Mammary epithelial cell (primary cell): ENCODE results near the gene SLC35F5.

Experiments
- EZH2 ChIP-seq: IDR thresholded peaks from 2 replicates; pipeline ENCODE4 v1.6.1; 2012; ENCODE audit warnings: low read length, inconsistent platforms, borderline replicate concordance
- TF ChIP-seq, protein P1 (sequence below), 2 donors: IDR thresholded peaks in 1 of 2; conservative IDR thresholded peaks in 1 of 2; 2 replicates each; pipeline ENCODE4 v1.5.1; 2011 to 2012; ENCODE audit warnings: inconsistent platforms in 2 of 2, low read length in 2 of 2, mild to moderate bottlenecking in 2 of 2, control low read depth in 1 of 2, low read depth in 1 of 2; ENCODE audit not compliant: insufficient read depth in 1 of 2; ENCODE audit errors: extremely low read depth in 1 of 2

DNA sequence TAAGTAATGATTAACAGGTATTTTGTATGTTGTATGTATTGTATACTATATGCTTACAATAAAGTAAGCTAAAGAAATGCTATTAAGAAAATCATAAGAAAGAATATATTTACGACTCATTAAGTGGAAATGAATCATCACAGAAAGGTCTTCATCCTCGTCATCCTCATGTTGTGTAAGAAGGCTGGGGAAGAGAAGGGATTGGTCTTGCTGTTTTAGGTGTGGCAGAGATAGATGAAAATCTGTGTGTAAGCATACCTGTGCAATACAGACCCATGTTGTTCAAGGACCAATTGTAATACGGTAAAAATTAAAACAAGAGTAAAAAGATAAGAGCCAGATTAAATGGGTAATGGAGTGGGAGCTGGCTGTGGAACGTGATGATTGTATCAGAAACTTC lies 16.6 kb downstream of the SLC35F5 start:
- TF ChIP-seq, protein P1, sequence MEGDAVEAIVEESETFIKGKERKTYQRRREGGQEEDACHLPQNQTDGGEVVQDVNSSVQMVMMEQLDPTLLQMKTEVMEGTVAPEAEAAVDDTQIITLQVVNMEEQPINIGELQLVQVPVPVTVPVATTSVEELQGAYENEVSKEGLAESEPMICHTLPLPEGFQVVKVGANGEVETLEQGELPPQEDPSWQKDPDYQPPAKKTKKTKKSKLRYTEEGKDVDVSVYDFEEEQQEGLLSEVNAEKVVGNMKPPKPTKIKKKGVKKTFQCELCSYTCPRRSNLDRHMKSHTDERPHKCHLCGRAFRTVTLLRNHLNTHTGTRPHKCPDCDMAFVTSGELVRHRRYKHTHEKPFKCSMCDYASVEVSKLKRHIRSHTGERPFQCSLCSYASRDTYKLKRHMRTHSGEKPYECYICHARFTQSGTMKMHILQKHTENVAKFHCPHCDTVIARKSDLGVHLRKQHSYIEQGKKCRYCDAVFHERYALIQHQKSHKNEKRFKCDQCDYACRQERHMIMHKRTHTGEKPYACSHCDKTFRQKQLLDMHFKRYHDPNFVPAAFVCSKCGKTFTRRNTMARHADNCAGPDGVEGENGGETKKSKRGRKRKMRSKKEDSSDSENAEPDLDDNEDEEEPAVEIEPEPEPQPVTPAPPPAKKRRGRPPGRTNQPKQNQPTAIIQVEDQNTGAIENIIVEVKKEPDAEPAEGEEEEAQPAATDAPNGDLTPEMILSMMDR (conservative IDR thresholded peaks at IDR 0.05 in 1 of 2, IDR thresholded peaks at IDR 0.05 in 1 of 2; ENCODE audit: extremely low read depth in 1 of 2, insufficient read depth in 1 of 2, low read depth in 1 of 2, low read length in 2 of 2) = no peak
- TF ChIP-seq EZH2 = no peak
